DMS53 treated with DMSO at 0.1 percent for 48 hours (cell line): ENCODE data around the gene NGEF.

Experiments used
- DNase-seq: peaks from one replicate; lab custom pipeline; 2025; ENCODE audit not compliant: unreplicated experiment; lab: John Stamatoyannopoulos, UW

The NGEF gene

GRCh38 chr2:232973796-232974195 lies 39.3 kb downstream of the NGEF start:
- DNase-seq: no peak

GRCh38 chr2:232973011-232973735 lies 39.9 kb downstream of the NGEF start:
- DNase-seq: no peak

- DNase-seq: no peak
These were observed 41.3 kb downstream of the NGEF start for GRCh38 chr2:232971744-232972143.

DNA sequence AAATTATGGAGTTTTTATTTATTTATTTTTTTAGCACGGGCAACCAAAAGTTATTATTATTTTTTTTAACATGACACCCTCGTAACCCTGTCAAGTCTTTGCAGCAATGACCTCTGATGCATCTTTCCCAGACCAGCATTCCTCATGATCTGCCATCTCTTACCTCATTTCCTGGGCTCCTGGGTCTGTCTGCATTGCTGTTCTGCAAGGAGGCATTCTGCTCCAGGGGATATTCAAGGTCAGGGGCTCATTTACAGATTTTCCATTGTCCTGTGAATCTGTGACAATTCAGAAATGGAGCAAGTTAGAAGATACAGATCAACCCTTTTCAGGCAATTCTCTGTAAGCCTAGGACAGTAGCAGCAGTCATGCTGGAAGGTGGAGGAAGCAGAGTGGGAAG lies 43.0 kb downstream of the NGEF start:
- no peak for DNase-seq

DNA sequence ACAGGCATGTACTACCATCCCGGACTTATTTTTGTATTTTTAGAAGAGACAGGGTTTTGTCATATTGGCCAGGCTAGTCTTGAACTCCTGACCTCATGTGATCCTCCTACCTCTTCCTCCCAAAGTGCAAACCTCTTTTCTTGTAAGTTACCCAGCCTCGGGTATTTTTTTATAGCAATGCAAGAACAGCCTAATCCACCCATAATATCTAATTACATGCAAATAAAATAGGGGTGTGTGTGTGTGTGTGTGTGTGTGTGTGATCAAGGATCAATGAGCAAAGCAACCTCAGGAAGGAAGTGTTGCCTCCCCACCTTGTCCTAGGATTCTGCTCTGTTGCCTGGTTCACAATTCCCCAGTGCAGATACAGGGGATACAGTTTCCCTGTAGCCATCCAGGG lies 45.6 kb downstream of the NGEF start:
- no peak for DNase-seq

GRCh38 chr2:232966122-232966521 lies 46.9 kb downstream of the NGEF start:
- DNase-seq: no peak

DNA sequence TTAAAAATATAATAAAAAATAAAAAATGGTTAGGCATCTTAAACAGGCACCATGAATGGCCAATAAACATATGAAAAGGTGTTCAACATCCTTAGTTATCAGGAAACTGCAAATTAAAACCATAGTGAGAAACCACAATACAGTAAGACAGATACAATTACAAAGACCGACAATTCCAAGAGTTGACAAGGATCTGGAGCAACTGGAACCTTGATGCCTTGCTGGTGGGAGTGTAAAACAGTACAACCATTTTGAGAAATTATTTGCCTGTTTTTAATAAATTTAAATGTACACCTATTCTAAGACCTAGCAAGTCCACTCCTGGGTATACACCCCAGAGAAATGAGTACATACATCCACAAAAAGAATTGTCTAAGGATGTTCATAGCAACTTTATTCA lies 49.1 kb downstream of the NGEF start:
- no peak for DNase-seq

- DNase-seq: no peak
These were observed 52.2 kb downstream of the NGEF start for GRCh38 chr2:232960862-232961261.

GRCh38 chr2:232959139-232959538 lies 53.9 kb downstream of the NGEF start:
- no peak for DNase-seq

GRCh38 chr2:232957657-232958090 lies 55.4 kb downstream of the NGEF start:
- DNase-seq: no peak

- no peak for DNase-seq
These were observed 57.2 kb downstream of the NGEF start for GRCh38 chr2:232955856-232956255.

DNA sequence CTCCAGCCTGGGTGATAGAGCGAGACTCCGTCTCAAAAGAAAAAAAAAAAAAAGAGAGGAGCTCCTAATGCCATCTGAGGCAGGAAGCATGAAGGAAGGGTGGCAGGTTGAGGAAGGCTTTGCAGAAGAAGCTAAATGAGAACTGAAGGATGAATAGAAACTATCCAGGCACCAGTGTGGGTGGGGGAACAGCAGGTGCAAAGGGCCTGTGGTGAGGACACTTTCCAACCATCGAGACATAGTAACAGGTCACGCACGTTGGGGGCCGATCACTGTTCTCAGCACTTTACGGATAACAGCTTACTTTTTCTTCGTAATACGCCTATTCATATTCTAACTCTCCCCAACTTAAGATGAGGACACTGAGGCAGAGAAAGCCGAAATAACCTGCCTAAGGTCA lies 58.4 kb downstream of the NGEF start:
- DNase-seq: no peak

DNA sequence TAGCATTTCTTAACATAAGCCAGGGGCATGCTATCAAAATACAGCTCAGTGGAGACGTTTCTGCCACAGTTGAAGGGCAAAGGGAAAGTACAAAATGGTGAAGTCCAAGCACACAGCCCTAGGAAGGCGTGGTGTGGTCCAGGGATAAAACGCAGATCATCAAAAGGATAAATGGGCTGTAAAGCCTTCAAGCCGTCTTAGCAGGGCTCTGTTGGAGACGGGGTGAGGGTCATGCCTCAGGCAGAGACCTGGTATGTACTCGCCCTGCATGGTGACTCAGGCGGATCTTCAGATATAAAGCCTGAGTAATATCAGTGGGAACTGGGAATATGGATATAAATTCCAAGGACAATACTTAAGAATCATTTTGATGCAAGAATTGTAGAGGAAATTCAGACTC lies 61.2 kb downstream of the NGEF start:
- no peak for DNase-seq

DNA sequence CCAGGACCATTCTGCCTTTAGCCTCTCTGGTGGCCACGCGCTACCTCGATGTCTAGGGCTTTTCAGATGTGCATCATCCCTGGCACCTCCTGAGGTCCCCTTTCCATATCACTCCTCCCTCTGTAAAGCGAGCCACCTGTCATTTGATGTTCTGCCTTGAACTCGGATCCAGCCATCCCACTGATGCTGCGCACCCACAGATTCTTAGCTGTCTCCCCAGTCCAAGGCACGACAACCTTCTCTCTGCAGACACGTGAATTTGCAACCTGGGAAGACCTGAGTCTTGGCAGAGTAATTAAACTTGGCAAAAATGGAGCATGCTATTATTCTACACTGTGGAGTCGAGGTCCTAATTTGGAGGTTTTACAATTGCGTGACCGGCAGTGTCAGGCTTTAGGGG lies 61.9 kb downstream of the NGEF start:
- no peak for DNase-seq

DNA sequence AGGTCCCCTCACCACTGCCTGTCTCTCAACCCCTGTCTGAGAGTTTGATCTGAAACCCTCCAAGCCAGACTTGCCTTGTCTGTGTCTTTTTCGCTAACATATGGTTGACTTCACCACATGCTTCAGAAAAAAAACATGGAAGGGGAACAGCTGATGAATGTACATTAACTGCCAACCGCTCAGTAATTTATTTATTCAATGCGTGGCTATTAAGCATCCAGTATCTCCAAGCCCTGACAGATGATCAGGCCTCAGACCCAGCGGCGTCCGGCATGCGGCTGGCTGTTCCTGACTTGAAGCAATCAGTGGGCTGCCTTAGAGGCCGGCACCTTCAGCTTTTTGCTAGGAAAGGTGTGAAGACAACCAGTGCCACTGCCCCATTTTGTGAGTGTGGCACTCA lies 62.3 kb downstream of the NGEF start:
- no peak for DNase-seq

GRCh38 chr2:232949016-232949415 lies 64.0 kb downstream of the NGEF start:
- no peak for DNase-seq

DNA sequence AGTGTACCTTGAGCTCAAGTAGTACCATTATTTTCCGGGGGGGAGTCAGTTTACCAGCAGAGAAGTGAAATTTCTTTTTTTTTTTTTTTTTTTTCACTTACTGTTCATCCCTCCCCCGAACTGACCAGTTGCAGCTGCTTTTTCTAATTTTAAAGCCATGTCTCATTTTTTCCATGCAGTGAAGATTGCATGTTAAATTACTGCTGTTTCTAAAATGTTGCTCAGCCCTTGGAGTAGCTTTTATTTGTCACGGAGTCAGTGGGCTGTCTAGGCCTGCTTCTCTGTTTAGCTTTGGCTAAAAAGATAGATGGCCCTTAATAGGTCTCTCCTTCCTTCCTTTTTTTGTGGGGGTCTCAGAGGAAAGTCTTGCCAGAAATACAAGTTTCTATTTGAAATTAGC lies 70.2 kb downstream of the NGEF start:
- no peak for DNase-seq

DNA sequence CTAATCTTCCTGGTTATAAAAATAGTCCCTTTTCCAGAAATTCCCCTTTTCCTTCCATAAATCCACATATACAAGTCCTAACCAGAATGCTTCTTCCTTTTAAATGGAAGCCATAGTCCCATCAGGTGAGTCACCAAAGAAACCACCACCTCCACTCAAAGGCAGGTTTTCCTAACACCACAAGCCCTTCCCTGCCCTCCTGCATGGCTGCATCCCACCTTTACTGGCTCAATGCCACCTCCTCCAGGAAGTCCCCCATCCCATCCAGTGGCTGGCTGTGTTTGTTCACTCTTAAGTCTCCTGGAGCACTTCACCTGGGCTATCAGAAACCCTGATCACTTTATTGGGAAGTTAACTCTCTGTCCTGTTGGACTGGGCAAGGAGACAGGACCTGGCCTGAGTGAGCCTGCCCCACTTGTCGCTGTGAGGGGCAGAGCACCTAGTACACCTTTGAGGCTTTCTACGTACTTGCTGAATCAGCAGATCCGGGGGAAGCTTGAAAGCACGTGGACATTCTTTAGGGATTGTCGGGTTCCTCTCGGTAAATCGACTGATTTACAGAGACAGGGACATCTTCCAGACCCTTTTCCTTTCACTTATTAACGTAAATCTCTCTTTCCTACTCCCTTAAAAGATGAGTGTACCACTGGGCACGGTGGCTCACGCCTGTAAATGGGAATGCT lies 71.0 kb downstream of the NGEF start:
- DNase-seq: no peak

DNA sequence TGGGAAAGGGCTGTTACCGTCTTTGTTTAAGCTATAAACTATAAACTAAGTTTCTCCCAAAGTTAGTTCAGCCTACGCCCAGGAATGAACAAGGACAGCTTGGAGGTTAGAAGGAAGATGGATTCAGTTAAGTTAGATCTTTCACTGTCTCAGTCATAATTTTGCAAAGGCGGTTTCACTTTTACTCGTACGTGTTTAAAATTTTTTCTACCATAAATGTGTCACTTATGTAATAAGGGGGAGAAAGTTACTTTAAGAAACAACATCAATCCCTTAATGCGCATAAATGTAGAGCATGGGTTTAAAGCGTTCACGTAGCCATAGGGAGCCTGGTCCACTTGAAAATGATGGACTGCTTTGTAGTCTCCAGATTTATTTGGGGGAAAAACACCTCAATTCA lies 71.7 kb downstream of the NGEF start:
- DNase-seq: no peak

DNA sequence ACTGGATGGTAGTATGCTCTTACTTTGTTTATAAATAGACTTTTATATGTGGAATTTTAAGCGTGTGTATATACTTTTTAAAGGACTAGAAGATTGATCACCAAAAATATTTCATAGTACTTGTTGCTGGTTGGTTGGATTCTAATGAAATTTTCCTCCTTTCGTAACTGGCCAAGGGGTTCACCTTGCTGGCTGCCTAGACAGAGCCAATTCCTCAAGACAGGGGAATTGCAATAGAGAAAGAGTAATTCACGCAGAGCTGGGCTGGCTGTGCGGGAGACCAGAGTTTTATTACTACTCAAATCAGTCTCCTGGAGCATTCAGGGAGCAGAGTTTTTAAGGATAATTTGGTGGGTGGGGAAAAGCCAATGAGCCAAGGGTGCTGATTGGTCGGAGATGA lies 72.3 kb downstream of the NGEF start:
- DNase-seq: no peak

DNA sequence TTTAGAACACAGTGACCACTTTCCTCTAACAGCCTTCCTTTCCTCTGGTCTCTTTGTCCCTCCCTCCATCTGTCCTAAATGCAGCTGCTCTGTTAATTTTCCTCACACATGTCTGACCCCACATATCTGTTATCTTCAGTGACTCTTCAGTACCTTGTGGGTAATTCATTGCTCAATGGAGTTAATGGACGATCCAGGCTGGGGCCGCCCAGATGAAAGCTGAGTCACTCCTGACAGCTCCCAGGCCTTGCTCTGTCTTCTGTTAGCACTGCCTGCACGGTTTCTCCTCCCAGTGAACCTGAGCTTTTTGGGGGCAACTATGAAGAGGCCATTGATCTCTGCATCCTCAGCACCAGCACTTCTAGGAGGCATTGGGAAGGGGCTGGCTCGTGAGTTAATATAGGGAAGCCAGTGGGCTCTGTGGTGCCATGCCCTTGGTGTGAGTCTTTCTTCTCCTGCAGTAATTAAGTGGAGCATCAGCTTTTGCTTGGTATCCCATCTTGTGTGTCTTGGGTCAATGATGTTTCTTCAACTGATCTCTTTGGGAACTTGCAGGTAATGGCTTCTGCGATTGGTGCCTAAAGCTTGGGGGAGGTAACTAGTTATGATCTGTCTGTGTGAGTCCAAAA lies 75.7 kb downstream of the NGEF start:
- no peak for DNase-seq

DNA sequence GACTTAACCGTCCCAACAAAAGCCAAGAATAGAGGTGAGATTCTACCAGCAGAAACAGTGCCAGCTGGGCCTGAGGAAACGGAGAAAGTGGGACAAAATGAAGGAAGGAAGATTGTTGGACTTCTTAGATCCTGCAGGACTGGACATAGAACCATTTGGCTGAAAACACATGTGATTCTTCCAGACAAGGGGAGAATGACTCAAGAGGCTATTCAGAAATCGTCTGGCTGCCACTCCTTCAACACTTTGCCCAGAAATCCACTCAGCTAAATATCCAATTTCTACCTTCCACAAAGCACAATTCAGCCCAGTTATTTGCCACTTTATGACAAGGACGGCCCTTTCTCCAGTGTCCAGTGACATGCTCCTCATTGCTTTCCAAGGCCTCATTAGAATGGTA lies 81.4 kb downstream of the NGEF start:
- DNase-seq: no peak

DNA sequence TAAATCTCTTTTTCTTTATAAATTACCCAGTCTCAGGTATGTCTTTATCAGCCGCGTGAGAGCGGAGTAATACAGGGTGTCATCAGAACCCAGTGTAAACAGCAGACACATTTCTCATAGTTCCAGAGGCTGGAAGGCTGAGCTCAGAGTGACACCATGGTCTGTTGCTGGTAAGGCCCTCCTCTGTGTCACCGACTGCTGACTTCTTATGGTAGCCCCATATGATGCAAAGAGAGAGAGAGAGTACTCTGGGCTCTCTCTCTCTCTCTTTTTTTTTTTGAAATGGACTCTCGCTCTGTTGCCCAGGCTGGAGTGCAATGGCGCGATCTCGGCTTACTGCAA lies 83.0 kb downstream of the NGEF start:
- DNase-seq: no peak
